Astrocyte (in vitro differentiated cells and primary cell): ENCODE measurements around the gene MATN4. TPM values are rescaled to one million over a fixed set of nuclear protein-coding genes. Genes with fewer than 3 reads are reported as not detected.

Experiments used
- DNase-seq: peaks from one replicate; pipeline ENCODE4 v3.0.0-alpha.2; 2010; ENCODE audit warnings: low read depth
- FAIRE-seq: peaks from 2 replicates; lab custom pipeline; 2011; peaks lifted over from hg19 to GRCh38; lab: Jason Lieb, UNC
- H2AFZ ChIP-seq: 2 replicates; pipeline ENCODE4 v1.6.0; 2012; ENCODE audit warnings: low read depth, low read length, inconsistent platforms
- H3K27ac ChIP-seq: 2 replicates; pipeline ENCODE4 v1.5.1; 2011; ENCODE audit warnings: low read depth, low read length, inconsistent platforms
- H3K27me3 ChIP-seq: 2 replicates; pipeline ENCODE4 v1.6.0; 2011; ENCODE audit warnings: low read length, inconsistent platforms; ENCODE audit not compliant: insufficient read depth
- H3K36me3 ChIP-seq: 2 replicates; pipeline ENCODE4 v1.5.1; 2011; ENCODE audit warnings: low read length, inconsistent platforms; ENCODE audit not compliant: insufficient read depth
- H3K4me1 ChIP-seq: 2 replicates; pipeline ENCODE4 v1.5.1; 2011; ENCODE audit warnings: low read length, inconsistent platforms; ENCODE audit not compliant: insufficient read depth
- H3K4me2 ChIP-seq: 2 replicates; pipeline ENCODE4 v1.6.0; 2012; ENCODE audit warnings: low read length, inconsistent platforms
- H3K4me3 ChIP-seq: 2 replicates; pipeline ENCODE4 v1.5.1; 2011; ENCODE audit warnings: low read depth, mild to moderate bottlenecking, low read length, inconsistent platforms; ENCODE audit not compliant: insufficient read depth
- H3K79me2 ChIP-seq: 2 replicates; pipeline ENCODE4 v1.6.0; 2012; ENCODE audit warnings: mild to moderate bottlenecking, low read length, inconsistent platforms; ENCODE audit not compliant: insufficient read depth
- H3K9ac ChIP-seq: 2 replicates; pipeline ENCODE4 v1.6.0; 2012; ENCODE audit warnings: mild to moderate bottlenecking, low read length, inconsistent platforms
- H3K9me3 ChIP-seq: 2 replicates; pipeline ENCODE4 v1.5.1; 2012; ENCODE audit warnings: low read depth, mild to moderate bottlenecking, low read length, inconsistent platforms; ENCODE audit not compliant: insufficient read depth
- H4K20me1 ChIP-seq: 2 replicates; pipeline ENCODE4 v1.6.0; 2012; ENCODE audit warnings: low read length, inconsistent platforms; ENCODE audit not compliant: insufficient read depth
- H3K27ac Mint-ChIP-seq: one replicate; pipeline ENCODE4 v1.8.0; 2021; ENCODE audit warnings: mild to moderate bottlenecking, mixed read lengths; ENCODE audit not compliant: unreplicated experiment
- H3K27me3 Mint-ChIP-seq: one replicate; pipeline ENCODE4 v1.8.0; 2021; ENCODE audit warnings: low read depth, mixed read lengths; ENCODE audit not compliant: unreplicated experiment
- H3K36me3 Mint-ChIP-seq: one replicate; pipeline ENCODE4 v1.8.0; 2021; ENCODE audit warnings: low read depth, mixed read lengths; ENCODE audit not compliant: unreplicated experiment
- H3K4me1 Mint-ChIP-seq: one replicate; pipeline ENCODE4 v1.8.0; 2021; ENCODE audit warnings: low read depth, mixed read lengths; ENCODE audit not compliant: unreplicated experiment
- H3K4me3 Mint-ChIP-seq: one replicate; pipeline ENCODE4 v1.8.0; 2021; ENCODE audit warnings: mild to moderate bottlenecking, moderate library complexity, mixed read lengths; ENCODE audit not compliant: unreplicated experiment
- H3K9me3 Mint-ChIP-seq: one replicate; pipeline ENCODE4 v1.8.0; 2021; ENCODE audit warnings: mild to moderate bottlenecking, mixed read lengths; ENCODE audit not compliant: unreplicated experiment
- EZH2 ChIP-seq: IDR thresholded peaks from 2 replicates; pipeline ENCODE4 v1.6.1; 2012; ENCODE audit warnings: mild to moderate bottlenecking, low read length, inconsistent platforms; ENCODE audit not compliant: insufficient read depth
- total RNA-seq: library from RNA; stranded (reverse); gene quantifications from 2 replicates; pipeline ENCODE4 v1.2.1, GENCODE V29; 2021
- TF ChIP-seq, protein P1 (sequence below): IDR thresholded peaks from 2 replicates; pipeline ENCODE4 v1.5.1; 2011; ENCODE audit warnings: low read depth, mild to moderate bottlenecking, inconsistent platforms, low read length, moderate library complexity; ENCODE audit not compliant: insufficient read depth

MATN4 gene
- total RNA-seq, 1 donor from 2014 or later: 0.20 TPM

- Histone ChIP-seq H3K79me2 (no peaks in the 10 kb centered on the region), H3K4me3 (no peak overlapping the region), H3K9me3 (no peaks in the 10 kb centered on the region), H4K20me1 (no peaks in the 10 kb centered on the region), H3K9ac (no peak overlapping the region), H3K4me1 (peaks cover 3% of the 10 kb centered on the region), H3K27me3 (peaks cover 20% of the 10 kb centered on the region), H3K36me3 (no peaks in the 10 kb centered on the region), H3K4me2 (no peak overlapping the region), H2AFZ (no peak overlapping the region), H3K27ac (no peak overlapping the region)
- no peak for TF ChIP-seq EZH2
- TF ChIP-seq, protein P1, sequence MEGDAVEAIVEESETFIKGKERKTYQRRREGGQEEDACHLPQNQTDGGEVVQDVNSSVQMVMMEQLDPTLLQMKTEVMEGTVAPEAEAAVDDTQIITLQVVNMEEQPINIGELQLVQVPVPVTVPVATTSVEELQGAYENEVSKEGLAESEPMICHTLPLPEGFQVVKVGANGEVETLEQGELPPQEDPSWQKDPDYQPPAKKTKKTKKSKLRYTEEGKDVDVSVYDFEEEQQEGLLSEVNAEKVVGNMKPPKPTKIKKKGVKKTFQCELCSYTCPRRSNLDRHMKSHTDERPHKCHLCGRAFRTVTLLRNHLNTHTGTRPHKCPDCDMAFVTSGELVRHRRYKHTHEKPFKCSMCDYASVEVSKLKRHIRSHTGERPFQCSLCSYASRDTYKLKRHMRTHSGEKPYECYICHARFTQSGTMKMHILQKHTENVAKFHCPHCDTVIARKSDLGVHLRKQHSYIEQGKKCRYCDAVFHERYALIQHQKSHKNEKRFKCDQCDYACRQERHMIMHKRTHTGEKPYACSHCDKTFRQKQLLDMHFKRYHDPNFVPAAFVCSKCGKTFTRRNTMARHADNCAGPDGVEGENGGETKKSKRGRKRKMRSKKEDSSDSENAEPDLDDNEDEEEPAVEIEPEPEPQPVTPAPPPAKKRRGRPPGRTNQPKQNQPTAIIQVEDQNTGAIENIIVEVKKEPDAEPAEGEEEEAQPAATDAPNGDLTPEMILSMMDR: no peak
- H3K4me1 Mint-ChIP-seq: no peaks in the 10 kb centered on the region
- no peak for DNase-seq
- H3K27me3 Mint-ChIP-seq: peaks cover 28% of the 10 kb centered on the region
- H3K9me3 Mint-ChIP-seq: no peaks in the 10 kb centered on the region
- peaks cover 3% of the 10 kb centered on the region for H3K36me3 Mint-ChIP-seq
- no peak for FAIRE-seq
- no peak overlapping the region for H3K4me3 Mint-ChIP-seq
- no peak overlapping the region for H3K27ac Mint-ChIP-seq
Measured at GRCh38 chr20:45313943-45314342, 5.8 kb upstream of the MATN4 start.

GRCh38 chr20:45313065-45313695, 5.1 kb upstream of the MATN4 start:
- no peaks in the 10 kb centered on the region for H3K9me3 Mint-ChIP-seq
- no peak overlapping the region for H3K4me3 ChIP-seq
- H3K27ac ChIP-seq: no peak overlapping the region
- no peaks in the 10 kb centered on the region for H3K4me1 Mint-ChIP-seq
- no peaks in the 10 kb centered on the region for H4K20me1 ChIP-seq
- H3K36me3 ChIP-seq: no peaks in the 10 kb centered on the region
- no peak overlapping the region for H3K4me2 ChIP-seq
- H2AFZ ChIP-seq: no peak overlapping the region
- DNase-seq (no peak), FAIRE-seq (no peak)
- TF ChIP-seq, protein P1: no peak
- no peak for TF ChIP-seq EZH2
- H3K79me2 ChIP-seq: no peaks in the 10 kb centered on the region
- peaks cover 3% of the 10 kb centered on the region for H3K4me1 ChIP-seq
- H3K9me3 ChIP-seq: no peaks in the 10 kb centered on the region
- H3K27me3 ChIP-seq: peaks cover 18% of the 10 kb centered on the region
- peaks cover 27% of the 10 kb centered on the region for H3K27me3 Mint-ChIP-seq
- peaks cover 3% of the 10 kb centered on the region for H3K36me3 Mint-ChIP-seq
- H3K4me3 Mint-ChIP-seq: no peak overlapping the region
- no peak overlapping the region for H3K27ac Mint-ChIP-seq
- H3K9ac ChIP-seq: no peak overlapping the region

DNA sequence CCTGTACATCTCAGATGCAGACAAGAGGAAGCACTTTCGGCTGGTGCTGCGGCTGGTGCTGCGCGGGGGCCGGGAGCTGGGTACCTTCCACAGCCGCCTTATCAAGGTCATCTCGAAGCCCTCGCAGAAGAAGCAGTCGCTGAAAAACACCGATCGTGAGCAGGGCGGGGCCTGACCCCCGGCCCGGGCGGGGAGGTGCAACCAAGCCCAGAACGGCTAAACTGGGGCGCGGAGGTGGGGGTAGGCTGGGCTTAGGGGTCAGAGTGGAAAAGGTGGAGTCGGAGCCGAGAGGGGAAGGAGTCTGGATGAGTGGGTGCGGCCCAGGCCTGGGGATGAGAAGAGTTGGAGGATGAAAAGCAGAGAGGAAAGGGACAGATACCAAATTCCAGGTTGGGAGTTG, 4.1 kb upstream of the MATN4 start:
- FAIRE-seq: no peak
- Histone ChIP-seq H3K27me3 (peaks cover 19% of the 10 kb centered on the region), H3K9ac (no peak overlapping the region), H3K36me3 (no peaks in the 10 kb centered on the region), H2AFZ (no peak overlapping the region), H3K4me1 (peaks cover 3% of the 10 kb centered on the region), H3K79me2 (no peaks in the 10 kb centered on the region), H4K20me1 (no peaks in the 10 kb centered on the region), H3K27ac (no peak overlapping the region), H3K9me3 (no peaks in the 10 kb centered on the region), H3K4me2 (no peak overlapping the region), H3K4me3 (no peak overlapping the region)
- Mint-ChIP-seq H3K36me3 (peaks cover 3% of the 10 kb centered on the region), H3K27me3 (peaks cover 28% of the 10 kb centered on the region), H3K27ac (no peak overlapping the region), H3K9me3 (no peaks in the 10 kb centered on the region), H3K4me1 (no peaks in the 10 kb centered on the region), H3K4me3 (no peak overlapping the region)
- no peak for DNase-seq
- TF ChIP-seq, protein P1: no peak
